ENCODE results near the gene PIBF1. TPM values are rescaled to one million over a fixed set of nuclear protein-coding genes. Genes with fewer than 3 reads are reported as not detected.

Gene PIBF1
- total and polyA plus RNA-seq, 2 of the 4 experiments (the other 2 are of a cell fraction), result 5.1 to 13.3 TPM

- no peak overlapping the region for H3K4ac ChIP-seq (ENCODE audit: low read depth, low read length)
- dilution Hi-C loops (cut with HindIII; ENCODE audit: low sequenced_read_pairs, unreplicated experiment) (no loop called here), intact Hi-C loops (cut with micrococcal nuclease) (no loop called here), in situ Hi-C loops (cut with MboI; ENCODE audit: low sequenced_read_pairs) (no loop called here)
- WGBS, 2 experiments (ENCODE audit: extremely low coverage in 2 of 2, insufficient read length in 1 of 2), result no CpG with 5 or more reads among the region's 1 CpG
- no peak overlapping the region for H2BK15ac ChIP-seq (ENCODE audit: low read depth, low read length)
- H3K9ac ChIP-seq (ENCODE audit: low read depth, low read length), result no peak overlapping the region
- DNase-seq, result peak; percentile 47
- H2BK5ac ChIP-seq (ENCODE audit: low read depth, low read length, poor library complexity, severe bottlenecking), result no peak overlapping the region
- peak overlapping the region; percentile 44; the same call in 1 of the 2 replicates for H3K4me2 ChIP-seq (ENCODE audit: low read depth, low read length)
- peak overlapping the region; percentile 72; the same call in 1 of the 2 replicates for H3K23ac ChIP-seq (ENCODE audit: low read depth, low read length)
- no peak overlapping the region for H4K8ac ChIP-seq (ENCODE audit: low read depth in 2 of 2, low read length in 2 of 2)
- no peak overlapping the region for H2AK9ac ChIP-seq (replicated peaks; ENCODE audit: low read depth, low read length, poor library complexity)
- H3K36me3 ChIP-seq (ENCODE audit: control insufficient read depth, insufficient read depth, low read length), result peaks cover 5% of the 10 kb centered on the region; the same call in 1 of the 2 replicates
- H3K14ac ChIP-seq (replicated peaks; ENCODE audit: low read depth, low read length), result no peak overlapping the region
- ChIA-PET CTCF (no interaction called here), POLR2A (ENCODE audit: unreplicated experiment) (no interaction called here)
- H3K56ac ChIP-seq (ENCODE audit: extremely low read depth, insufficient read depth, low read length), result no peak overlapping the region
- H4K20me1 ChIP-seq (ENCODE audit: insufficient read depth, low read length), result no peaks in the 10 kb centered on the region
- H3K4me1 ChIP-seq (ENCODE audit: control insufficient read depth, insufficient read depth, low read length), result no peaks in the 10 kb centered on the region
- H3K9me1 ChIP-seq (ENCODE audit: insufficient read depth, low read length), result no peaks in the 10 kb centered on the region
- H2AK5ac ChIP-seq (ENCODE audit: low read depth, low read length), result no peak overlapping the region
- H3K18ac ChIP-seq (ENCODE audit: low read depth, low read length), result no peak overlapping the region
- H2AFZ ChIP-seq (replicated peaks; ENCODE audit: low read length, poor library complexity), result no peak overlapping the region
- H3K4me3 ChIP-seq (ENCODE audit: insufficient read depth, low read depth, low read length), result no peak overlapping the region
- H4K5ac ChIP-seq (ENCODE audit: low read depth, low read length), result no peak overlapping the region
- H3K27me3 ChIP-seq (ENCODE audit: control insufficient read depth, insufficient read depth, low read length), result no peaks in the 10 kb centered on the region
- no TSS peak for BruUV-seq (replicated peaks)
- H2BK120ac ChIP-seq (ENCODE audit: low read depth, low read length), result no peak overlapping the region
- no peak overlapping the region; the same call in 1 of the 2 replicates for H3K27ac ChIP-seq (ENCODE audit: insufficient read depth, low read length)
- peak; percentile 80 for ATAC-seq (ENCODE audit: low read depth)
- H2BK20ac ChIP-seq (ENCODE audit: low read depth, low read length), result no peak overlapping the region
- H3K9me3 ChIP-seq (ENCODE audit: control insufficient read depth, insufficient read depth, low read length), result no peaks in the 10 kb centered on the region
- no peak overlapping the region for H4K91ac ChIP-seq (ENCODE audit: insufficient read depth, low read depth, low read length)
- peaks cover 8 to 23% of the 10 kb centered on the region in 2 experiments for H3K79me1 ChIP-seq (ENCODE audit: low read depth in 1 of 2, low read length in 2 of 2)
- TF ChIP-seq CTCF (conservative IDR thresholded peaks at IDR 0.05; ENCODE audit: low read depth, low read length) (no peak), NFE2L2 (IDR thresholded peaks at IDR 0.05; ENCODE audit: low read depth, low read length) (no peak), MAFK (IDR thresholded peaks at IDR 0.05; ENCODE audit: low read depth, low read length) (no peak), CHD1 (IDR thresholded peaks at IDR 0.05; ENCODE audit: low read depth, low read length) (no peak), SMC3 (IDR thresholded peaks at IDR 0.05; ENCODE audit: low read depth, low read length) (no peak), ELK1 (IDR thresholded peaks at IDR 0.05; ENCODE audit: borderline replicate concordance, low read depth, low read length) (no peak), BHLHE40 (IDR thresholded peaks at IDR 0.05; ENCODE audit: low read depth, low read length) (no peak), RCOR1 (IDR thresholded peaks at IDR 0.05; ENCODE audit: insufficient replicate concordance, low read length) (no peak), USF2 (IDR thresholded peaks at IDR 0.05; ENCODE audit: low read depth, low read length) (no peak), CEBPB (IDR thresholded peaks at IDR 0.05; ENCODE audit: low read depth, low read length) (no peak), RAD21 (IDR thresholded peaks at IDR 0.05; ENCODE audit: low read length) (no peak), MAZ (IDR thresholded peaks at IDR 0.05; ENCODE audit: borderline replicate concordance, low read depth, low read length) (no peak), POLR2A (IDR thresholded peaks at IDR 0.05; ENCODE audit: low read depth, low read length) (no peak), RFX5 (IDR thresholded peaks at IDR 0.05; ENCODE audit: low read depth, low read length) (no peak), FOS (IDR thresholded peaks at IDR 0.05; ENCODE audit: low read depth, low read length) (no peak), MXI1 (IDR thresholded peaks at IDR 0.05; ENCODE audit: borderline replicate concordance, low read depth, low read length) (no peak)
Measured at GRCh38 chr13:72745260-72745659, 36.7 kb upstream of the PIBF1 start.

Measured in IMR-90 (cell line).